ENCODE results near the gene PRICKLE2. TPM values are rescaled to one million over a fixed set of nuclear protein-coding genes. Genes with fewer than 3 reads are reported as not detected.

PRICKLE2 gene
- total RNA-seq, 1 experiment from 2014 or later: 4.2 TPM

- POLR2A ChIA-PET: no interaction called here
- no peaks in the 10 kb centered on the region for H3K27me3 Mint-ChIP-seq (ENCODE audit: insufficient read depth, unreplicated experiment)
Measured at GRCh38 chr3:64046592-64046991, 178.7 kb downstream of the PRICKLE2 start.

GRCh38 chr3:64042952-64043351, 182.3 kb downstream of the PRICKLE2 start:
- BruUV-seq (replicated peaks): no TSS peak
- H3K36me3 ChIP-seq (ENCODE audit: control insufficient read depth, insufficient read depth, low read length): no peaks in the 10 kb centered on the region

More at GRCh38 chr3:64046592-64046991, 178.7 kb downstream of the PRICKLE2 start:
- Histone ChIP-seq H3K27me3 (replicated peaks; ENCODE audit: control insufficient read depth, insufficient read depth, low read length) (no peaks in the 10 kb centered on the region), H3K9me3 (no peaks in the 10 kb centered on the region), H3K4me1 (no peaks in the 10 kb centered on the region), H3K4me3 (ENCODE audit: low read depth, low read length) (no peak overlapping the region), H3K36me3 (ENCODE audit: control insufficient read depth, insufficient read depth, low read length) (no peaks in the 10 kb centered on the region)
- TF ChIP-seq, protein P1, sequence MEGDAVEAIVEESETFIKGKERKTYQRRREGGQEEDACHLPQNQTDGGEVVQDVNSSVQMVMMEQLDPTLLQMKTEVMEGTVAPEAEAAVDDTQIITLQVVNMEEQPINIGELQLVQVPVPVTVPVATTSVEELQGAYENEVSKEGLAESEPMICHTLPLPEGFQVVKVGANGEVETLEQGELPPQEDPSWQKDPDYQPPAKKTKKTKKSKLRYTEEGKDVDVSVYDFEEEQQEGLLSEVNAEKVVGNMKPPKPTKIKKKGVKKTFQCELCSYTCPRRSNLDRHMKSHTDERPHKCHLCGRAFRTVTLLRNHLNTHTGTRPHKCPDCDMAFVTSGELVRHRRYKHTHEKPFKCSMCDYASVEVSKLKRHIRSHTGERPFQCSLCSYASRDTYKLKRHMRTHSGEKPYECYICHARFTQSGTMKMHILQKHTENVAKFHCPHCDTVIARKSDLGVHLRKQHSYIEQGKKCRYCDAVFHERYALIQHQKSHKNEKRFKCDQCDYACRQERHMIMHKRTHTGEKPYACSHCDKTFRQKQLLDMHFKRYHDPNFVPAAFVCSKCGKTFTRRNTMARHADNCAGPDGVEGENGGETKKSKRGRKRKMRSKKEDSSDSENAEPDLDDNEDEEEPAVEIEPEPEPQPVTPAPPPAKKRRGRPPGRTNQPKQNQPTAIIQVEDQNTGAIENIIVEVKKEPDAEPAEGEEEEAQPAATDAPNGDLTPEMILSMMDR (IDR thresholded peaks at IDR 0.05; ENCODE audit: insufficient read depth in 1 of 2, low read depth in 1 of 2, low read length in 1 of 2, severe bottlenecking in 1 of 2, unreplicated experiment in 1 of 2): no peak
- BruUV-seq (replicated peaks): no TSS peak
- Mint-ChIP-seq H3K27ac (ENCODE audit: unreplicated experiment) (no peak overlapping the region), H3K4me3 (ENCODE audit: unreplicated experiment) (no peak overlapping the region), H3K4me1 (ENCODE audit: low read depth, unreplicated experiment) (peaks cover 6% of the 10 kb centered on the region), H3K36me3 (ENCODE audit: insufficient read depth, unreplicated experiment) (no peaks in the 10 kb centered on the region), H3K9me3 (ENCODE audit: unreplicated experiment) (no peaks in the 10 kb centered on the region)
- no peak for DNase-seq
- CTCF ChIA-PET: no interaction called here
- intact Hi-C loops (cut with micrococcal nuclease; ENCODE audit: unreplicated experiment): no loop called here

More at GRCh38 chr3:64042952-64043351, 182.3 kb downstream of the PRICKLE2 start:
- CTCF ChIA-PET: no interaction called here
- Mint-ChIP-seq H3K4me1 (ENCODE audit: low read depth, unreplicated experiment) (no peaks in the 10 kb centered on the region), H3K36me3 (ENCODE audit: insufficient read depth, unreplicated experiment) (no peaks in the 10 kb centered on the region), H3K4me3 (ENCODE audit: unreplicated experiment) (no peak overlapping the region), H3K27me3 (ENCODE audit: insufficient read depth, unreplicated experiment) (no peaks in the 10 kb centered on the region), H3K9me3 (ENCODE audit: unreplicated experiment) (no peaks in the 10 kb centered on the region), H3K27ac (ENCODE audit: unreplicated experiment) (no peak overlapping the region)
- no peaks in the 10 kb centered on the region for H3K9me3 ChIP-seq
- no peaks in the 10 kb centered on the region for H3K4me1 ChIP-seq
- intact Hi-C loops (cut with micrococcal nuclease; ENCODE audit: unreplicated experiment): no loop called here
- H3K4me3 ChIP-seq (ENCODE audit: low read depth, low read length): no peak overlapping the region
- no peaks in the 10 kb centered on the region for H3K27me3 ChIP-seq (replicated peaks; ENCODE audit: control insufficient read depth, insufficient read depth, low read length)
- TF ChIP-seq, protein P1 (IDR thresholded peaks at IDR 0.05; ENCODE audit: insufficient read depth in 1 of 2, low read depth in 1 of 2, low read length in 1 of 2, severe bottlenecking in 1 of 2, unreplicated experiment in 1 of 2): no peak
- no peak for DNase-seq
- POLR2A ChIA-PET: no interaction called here

Other genes starting within 250 kb of the PRICKLE2 start
- 96.6 and 100 TPM in 2 replicates for gene PSMD6, start 202.0 kb downstream of the PRICKLE2 start, total RNA-seq (2022)